HL-60 (cell line): Measurements from ENCODE around the gene MIX23.
"Not testable (repeated sequence)": the region's sequence is repeated elsewhere in the genome, so short reads cannot be mapped to it uniquely, and the experiment has no call there.

Experiments used
- DNase-seq, 2 experiments: peaks; one replicate each; pipeline ENCODE4 v3.0.0-alpha.2; 2010 to 2020; ENCODE audit warnings: low read depth in 1 of 2, low spot score in 1 of 2
- H3K27ac ChIP-seq: fragments of 250-450 bp; sonication (Bioruptor Pico); replicated peaks from 2 replicates; pipeline ENCODE4 v1.5.1; 2020; ENCODE audit warnings: mild to moderate bottlenecking, moderate library complexity
- H3K27me3 ChIP-seq: fragments of 250-450 bp; sonication (Bioruptor Pico); 2 replicates; pipeline ENCODE4 v1.5.1; 2021; ENCODE audit warnings: mild to moderate bottlenecking, moderate library complexity; ENCODE audit not compliant: insufficient read depth, poor library complexity, severe bottlenecking
- H3K4me3 ChIP-seq: replicated peaks from 2 replicates; pipeline ENCODE4 v1.5.1; 2011; ENCODE audit warnings: mild to moderate bottlenecking, control low read depth, low read length; ENCODE audit not compliant: insufficient read depth
- GABPA ChIP-seq: IDR thresholded peaks from 2 replicates; pipeline ENCODE4 v1.6.1; 2012; ENCODE audit warnings: low read depth
- POLR2AphosphoS5 ChIP-seq: IDR thresholded peaks from 2 replicates; pipeline ENCODE4 v1.6.1; 2012; ENCODE audit warnings: low read depth
- REST ChIP-seq: IDR thresholded peaks from 2 replicates; pipeline ENCODE4 v1.6.1; 2012; ENCODE audit warnings: low read depth; ENCODE audit not compliant: insufficient replicate concordance
- SPI1 ChIP-seq: IDR thresholded peaks from 2 replicates; pipeline ENCODE4 v1.6.1; 2012; ENCODE audit warnings: low read depth, mild to moderate bottlenecking, borderline replicate concordance
- TF ChIP-seq, protein P1 (sequence below): IDR thresholded peaks from one replicate; pipeline ENCODE4 v1.5.1; 2011; ENCODE audit warnings: low read length, control low read depth, inconsistent platforms; ENCODE audit not compliant: insufficient read depth

MIX23 gene

GRCh38 chr3:122374034-122374433 is 9.0 kb downstream of the MIX23 start:
- no peak for DNase-seq
- Histone ChIP-seq H3K27me3 (no peaks in the 10 kb centered on the region), H3K4me3 (no peak overlapping the region), H3K27ac (no peak overlapping the region)
- TF ChIP-seq, protein P1, sequence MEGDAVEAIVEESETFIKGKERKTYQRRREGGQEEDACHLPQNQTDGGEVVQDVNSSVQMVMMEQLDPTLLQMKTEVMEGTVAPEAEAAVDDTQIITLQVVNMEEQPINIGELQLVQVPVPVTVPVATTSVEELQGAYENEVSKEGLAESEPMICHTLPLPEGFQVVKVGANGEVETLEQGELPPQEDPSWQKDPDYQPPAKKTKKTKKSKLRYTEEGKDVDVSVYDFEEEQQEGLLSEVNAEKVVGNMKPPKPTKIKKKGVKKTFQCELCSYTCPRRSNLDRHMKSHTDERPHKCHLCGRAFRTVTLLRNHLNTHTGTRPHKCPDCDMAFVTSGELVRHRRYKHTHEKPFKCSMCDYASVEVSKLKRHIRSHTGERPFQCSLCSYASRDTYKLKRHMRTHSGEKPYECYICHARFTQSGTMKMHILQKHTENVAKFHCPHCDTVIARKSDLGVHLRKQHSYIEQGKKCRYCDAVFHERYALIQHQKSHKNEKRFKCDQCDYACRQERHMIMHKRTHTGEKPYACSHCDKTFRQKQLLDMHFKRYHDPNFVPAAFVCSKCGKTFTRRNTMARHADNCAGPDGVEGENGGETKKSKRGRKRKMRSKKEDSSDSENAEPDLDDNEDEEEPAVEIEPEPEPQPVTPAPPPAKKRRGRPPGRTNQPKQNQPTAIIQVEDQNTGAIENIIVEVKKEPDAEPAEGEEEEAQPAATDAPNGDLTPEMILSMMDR = no peak
- TF ChIP-seq GABPA = no peak
- TF ChIP-seq REST = no peak
- TF ChIP-seq SPI1 = no peak
- no peak for TF ChIP-seq POLR2AphosphoS5

DNA sequence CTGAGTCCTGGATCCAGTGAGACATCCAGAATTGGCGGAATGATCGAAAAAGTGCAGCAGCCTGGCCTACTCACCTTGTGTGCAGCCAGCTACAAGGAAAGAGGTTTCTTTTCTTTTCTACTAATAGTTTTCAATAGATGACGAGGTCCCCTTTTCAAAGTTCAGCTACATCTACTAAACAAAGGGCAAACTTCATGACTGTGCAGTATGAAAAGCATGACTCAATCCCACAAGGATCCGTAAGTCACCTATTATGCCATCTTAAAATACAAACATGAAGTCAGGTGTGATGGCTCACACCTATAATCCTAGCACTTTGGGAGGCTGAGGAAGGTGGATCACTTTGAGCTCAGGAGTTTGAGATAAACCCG is 16.7 kb downstream of the MIX23 start:
- Histone ChIP-seq H3K27ac (no peak overlapping the region), H3K27me3 (no peaks in the 10 kb centered on the region), H3K4me3 (no peak overlapping the region)
- no peak for DNase-seq
- TF ChIP-seq GABPA (no peak), POLR2AphosphoS5 (no peak), SPI1 (no peak), REST (no peak)
- TF ChIP-seq, protein P1 = no peak

GRCh38 chr3:122365582-122366378 is 17.3 kb downstream of the MIX23 start:
- not testable (repeated sequence) for H3K27ac ChIP-seq, H3K4me3 ChIP-seq

GRCh38 chr3:122365073-122365472 is 18.0 kb downstream of the MIX23 start:
- no peak for TF ChIP-seq REST
- TF ChIP-seq POLR2AphosphoS5 = no peak
- TF ChIP-seq, protein P1 = no peak
- no peak for TF ChIP-seq SPI1
- TF ChIP-seq GABPA = no peak
- H3K27ac ChIP-seq = no peak overlapping the region
- H3K4me3 ChIP-seq = no peak overlapping the region
- H3K27me3 ChIP-seq = no peaks in the 10 kb centered on the region
- no peak for DNase-seq

More at GRCh38 chr3:122365582-122366378, 17.3 kb downstream of the MIX23 start:
- not testable (repeated sequence) for DNase-seq, H3K27me3 ChIP-seq
